Right lobe of liver (tissue), 4 donors: ENCODE data around the gene TBC1D24.

Source experiments
- POLR2A ChIP-seq: fragments of 450-650 bp; IDR thresholded peaks from one replicate; pipeline ENCODE4 v1.6.1; 2017; ENCODE audit warnings: antibody characterized with exemption, mild to moderate bottlenecking
- TF ChIP-seq, protein P1 (sequence below), 4 donors: fragments of 200-600 bp in 3 of 4; fragments of 450-650 bp in 1 of 4; IDR thresholded peaks; one replicate each; pipeline versions ENCODE4 v1.5.1 to v1.8.0; 2016 to 2022; ENCODE audit warnings: antibody characterized with exemption in 4 of 4, mild to moderate bottlenecking in 2 of 4
- donor health status: DM: no; HTN: no; CAD: no.
- donor health status: DM: no; HTN: no; CAD: no.
- donor health status: DM: no; HTN: yes; CAD: no.

DNA sequence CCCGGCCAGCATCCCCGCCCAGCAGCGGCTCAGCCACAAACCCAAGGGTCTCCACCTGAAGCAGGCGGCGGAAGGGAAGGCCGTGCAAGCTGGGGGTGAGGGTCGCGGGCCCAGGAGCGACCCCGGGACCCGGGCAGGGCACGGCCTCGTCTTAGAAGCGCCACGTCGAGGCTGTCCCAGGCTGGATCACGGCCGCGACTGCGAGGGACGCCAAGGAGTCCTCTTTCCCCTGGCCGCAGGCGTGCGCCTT is 46.2 kb upstream of the TBC1D24 start:
- no peak for TF ChIP-seq POLR2A
- TF ChIP-seq, protein P1, sequence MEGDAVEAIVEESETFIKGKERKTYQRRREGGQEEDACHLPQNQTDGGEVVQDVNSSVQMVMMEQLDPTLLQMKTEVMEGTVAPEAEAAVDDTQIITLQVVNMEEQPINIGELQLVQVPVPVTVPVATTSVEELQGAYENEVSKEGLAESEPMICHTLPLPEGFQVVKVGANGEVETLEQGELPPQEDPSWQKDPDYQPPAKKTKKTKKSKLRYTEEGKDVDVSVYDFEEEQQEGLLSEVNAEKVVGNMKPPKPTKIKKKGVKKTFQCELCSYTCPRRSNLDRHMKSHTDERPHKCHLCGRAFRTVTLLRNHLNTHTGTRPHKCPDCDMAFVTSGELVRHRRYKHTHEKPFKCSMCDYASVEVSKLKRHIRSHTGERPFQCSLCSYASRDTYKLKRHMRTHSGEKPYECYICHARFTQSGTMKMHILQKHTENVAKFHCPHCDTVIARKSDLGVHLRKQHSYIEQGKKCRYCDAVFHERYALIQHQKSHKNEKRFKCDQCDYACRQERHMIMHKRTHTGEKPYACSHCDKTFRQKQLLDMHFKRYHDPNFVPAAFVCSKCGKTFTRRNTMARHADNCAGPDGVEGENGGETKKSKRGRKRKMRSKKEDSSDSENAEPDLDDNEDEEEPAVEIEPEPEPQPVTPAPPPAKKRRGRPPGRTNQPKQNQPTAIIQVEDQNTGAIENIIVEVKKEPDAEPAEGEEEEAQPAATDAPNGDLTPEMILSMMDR (IDR thresholded peaks at IDR 0.05) = no peak
